ENCODE data around the gene WDR73.

- TF ChIP-seq CTCF (IDR thresholded peaks at IDR 0.05; ENCODE audit: control extremely low read depth in 1 of 3, insufficient read depth in 1 of 3, low read depth in 1 of 3, low read length in 3 of 3) = no peak
- TF ChIP-seq USF2 (IDR thresholded peaks at IDR 0.05; ENCODE audit: low read length) = no peak
- no peak for TF ChIP-seq YY1 (IDR thresholded peaks at IDR 0.05; ENCODE audit: low read depth, low read length)
- no peak for TF ChIP-seq HDAC6 (IDR thresholded peaks at IDR 0.05; ENCODE audit: low read depth, low read length)
- TF ChIP-seq SP1 (IDR thresholded peaks at IDR 0.05; ENCODE audit: low read depth, low read length) = no peak
- no peak for TF ChIP-seq POLR2A (IDR thresholded peaks at IDR 0.05; ENCODE audit: control extremely low read depth in 1 of 2, low read depth in 2 of 2, low read length in 2 of 2)
- TF ChIP-seq RAD21 (IDR thresholded peaks at IDR 0.05 in 1 of 2, conservative IDR thresholded peaks at IDR 0.05 in 1 of 2; ENCODE audit: low read depth in 2 of 2, low read length in 2 of 2) = no peak
- TF ChIP-seq CHD2 (IDR thresholded peaks at IDR 0.05; ENCODE audit: low read length) = no peak
- TF ChIP-seq ZNF274 (IDR thresholded peaks at IDR 0.05; ENCODE audit: borderline replicate concordance, extremely low read depth, low read length) = no peak
These were observed 32.6 kb downstream of the WDR73 start for GRCh38 chr15:84621358-84621979.
